Fibroblast of lung (primary cell): ENCODE results near the gene PRRT2. TPM values are rescaled to one million over a fixed set of nuclear protein-coding genes. Genes with fewer than 3 reads are reported as not detected.

ENCODE experiments used
- DNase-seq, 2 donors: peaks; one replicate each; pipeline versions ENCODE4 v3.0.0 to v3.0.0-alpha.2; 2010; ENCODE audit warnings: low read depth in 2 of 2
- H2AFZ ChIP-seq: 2 replicates; pipeline ENCODE4 v1.5.1; 2012; ENCODE audit warnings: low read length, control low read depth, inconsistent platforms
- H3K27ac ChIP-seq: 2 replicates; pipeline ENCODE4 v1.5.1; 2011; ENCODE audit warnings: low read length, control low read depth; ENCODE audit not compliant: insufficient read depth
- H3K27me3 ChIP-seq: 2 replicates; pipeline ENCODE4 v1.5.1; 2011; ENCODE audit warnings: mild to moderate bottlenecking, low read length; ENCODE audit not compliant: control insufficient read depth, insufficient read depth
- H3K36me3 ChIP-seq: 2 replicates; pipeline ENCODE4 v1.5.1; 2011; ENCODE audit warnings: low read length; ENCODE audit not compliant: control insufficient read depth, insufficient read depth
- H3K4me1 ChIP-seq: 2 replicates; pipeline ENCODE4 v1.5.1; 2011; ENCODE audit warnings: low read length; ENCODE audit not compliant: control insufficient read depth, insufficient read depth; ENCODE audit errors: extremely low read depth
- H3K4me2 ChIP-seq: 2 replicates; pipeline ENCODE4 v1.5.1; 2011; ENCODE audit warnings: low read length, control low read depth; ENCODE audit not compliant: insufficient read depth; ENCODE audit errors: extremely low read depth
- H3K4me3 ChIP-seq, 4 experiments: fragments of 200-600 bp in 1 of 4; sonication (generic) in 1 of 4; replicated peaks in 1 of 4; 2 replicates each; pipeline ENCODE4 v1.5.1; 2011 to 2016; ENCODE audit warnings: low read length in 4 of 4, low read depth in 3 of 4, mild to moderate bottlenecking in 3 of 4, control low read depth in 2 of 4, inconsistent platforms in 1 of 4, mixed read lengths in 1 of 4; ENCODE audit not compliant: insufficient read depth in 1 of 4; ENCODE audit errors: control extremely low read depth in 1 of 4
- H3K79me2 ChIP-seq: 2 replicates; pipeline ENCODE4 v1.5.1; 2012; ENCODE audit warnings: mild to moderate bottlenecking, low read length, inconsistent platforms; ENCODE audit not compliant: control insufficient read depth, insufficient read depth
- H3K9ac ChIP-seq: 2 replicates; pipeline ENCODE4 v1.5.1; 2011; ENCODE audit warnings: mild to moderate bottlenecking, low read length, control low read depth; ENCODE audit not compliant: insufficient read depth
- H3K9me3 ChIP-seq: 2 replicates; pipeline ENCODE4 v1.5.1; 2012; ENCODE audit warnings: low read depth, low read length; ENCODE audit not compliant: control insufficient read depth, insufficient read depth
- H4K20me1 ChIP-seq: 2 replicates; pipeline ENCODE4 v1.5.1; 2011; ENCODE audit warnings: low read length; ENCODE audit not compliant: control insufficient read depth, insufficient read depth; ENCODE audit errors: extremely low read depth
- EZH2 ChIP-seq: IDR thresholded peaks from 2 replicates; pipeline ENCODE4 v1.5.1; 2012; ENCODE audit warnings: low read length, control low read depth, mild to moderate bottlenecking; ENCODE audit errors: missing control alignments
- polyA plus RNA-seq, 2 donors: library from polyadenylated mRNA; depleted of rRNA in 1 of 2; stranded (reverse) in 1 of 2; unstranded in 1 of 2; fragments of >200 nt; gene quantifications; 2 replicates each; pipeline ENCODE4 v1.2.1, GENCODE V29; 2011 to 2012; ENCODE audit warnings: missing spikeins in 1 of 2
- total RNA-seq: library from RNA; depleted of rRNA; stranded (reverse); fragments of >200 nt; gene quantifications from 2 replicates; pipeline ENCODE4 v1.2.1, GENCODE V29; 2014
- TF ChIP-seq, protein P1 (sequence below), 2 donors: IDR thresholded peaks in 1 of 2; conservative IDR thresholded peaks in 1 of 2; 1 replicate in 1 of 2; 2 replicates in 1 of 2; pipeline ENCODE4 v1.5.1; 2011 to 2012; ENCODE audit warnings: low read length in 2 of 2, control low read depth in 1 of 2, inconsistent platforms in 1 of 2, low read depth in 1 of 2, mild to moderate bottlenecking in 1 of 2

The PRRT2 gene
- total and polyA plus RNA-seq, 2 donors (not counting 1 experiment from before 2014, with no cell fraction given) = 1.3 to 2.1 TPM

GRCh38 chr16:29841631-29842030 lies 29.6 kb downstream of the PRRT2 start:
- H3K4me2 ChIP-seq = no peak overlapping the region
- TF ChIP-seq, protein P1, sequence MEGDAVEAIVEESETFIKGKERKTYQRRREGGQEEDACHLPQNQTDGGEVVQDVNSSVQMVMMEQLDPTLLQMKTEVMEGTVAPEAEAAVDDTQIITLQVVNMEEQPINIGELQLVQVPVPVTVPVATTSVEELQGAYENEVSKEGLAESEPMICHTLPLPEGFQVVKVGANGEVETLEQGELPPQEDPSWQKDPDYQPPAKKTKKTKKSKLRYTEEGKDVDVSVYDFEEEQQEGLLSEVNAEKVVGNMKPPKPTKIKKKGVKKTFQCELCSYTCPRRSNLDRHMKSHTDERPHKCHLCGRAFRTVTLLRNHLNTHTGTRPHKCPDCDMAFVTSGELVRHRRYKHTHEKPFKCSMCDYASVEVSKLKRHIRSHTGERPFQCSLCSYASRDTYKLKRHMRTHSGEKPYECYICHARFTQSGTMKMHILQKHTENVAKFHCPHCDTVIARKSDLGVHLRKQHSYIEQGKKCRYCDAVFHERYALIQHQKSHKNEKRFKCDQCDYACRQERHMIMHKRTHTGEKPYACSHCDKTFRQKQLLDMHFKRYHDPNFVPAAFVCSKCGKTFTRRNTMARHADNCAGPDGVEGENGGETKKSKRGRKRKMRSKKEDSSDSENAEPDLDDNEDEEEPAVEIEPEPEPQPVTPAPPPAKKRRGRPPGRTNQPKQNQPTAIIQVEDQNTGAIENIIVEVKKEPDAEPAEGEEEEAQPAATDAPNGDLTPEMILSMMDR (conservative IDR thresholded peaks at IDR 0.05 in 1 of 2, IDR thresholded peaks at IDR 0.05 in 1 of 2; ENCODE audit: low read depth in 1 of 2, low read length in 2 of 2) = no peak
- TF ChIP-seq EZH2 = no peak
- no peak overlapping the region for H3K9ac ChIP-seq
- no peaks in the 10 kb centered on the region for H3K9me3 ChIP-seq
- H3K4me1 ChIP-seq = no peaks in the 10 kb centered on the region
- DNase-seq = no peak
- H3K27ac ChIP-seq = no peak overlapping the region
- no peak overlapping the region for H2AFZ ChIP-seq
- no peaks in the 10 kb centered on the region for H3K79me2 ChIP-seq
- no peak overlapping the region for H3K4me3 ChIP-seq
- no peaks in the 10 kb centered on the region for H4K20me1 ChIP-seq
- H3K27me3 ChIP-seq = no peaks in the 10 kb centered on the region
- H3K36me3 ChIP-seq = peaks cover 54% of the 10 kb centered on the region

- H2AFZ ChIP-seq = no peak overlapping the region
- no peak overlapping the region for H3K4me3 ChIP-seq
- DNase-seq = no peak
- no peak overlapping the region for H3K9ac ChIP-seq
- H3K27ac ChIP-seq = no peak overlapping the region
- H3K4me2 ChIP-seq = no peak overlapping the region
- no peaks in the 10 kb centered on the region for H4K20me1 ChIP-seq
- H3K79me2 ChIP-seq = no peaks in the 10 kb centered on the region
- H3K4me1 ChIP-seq = no peaks in the 10 kb centered on the region
- H3K27me3 ChIP-seq = no peaks in the 10 kb centered on the region
- peaks cover 53% of the 10 kb centered on the region for H3K36me3 ChIP-seq
- no peaks in the 10 kb centered on the region for H3K9me3 ChIP-seq
- TF ChIP-seq EZH2 = no peak
- TF ChIP-seq, protein P1 (conservative IDR thresholded peaks at IDR 0.05 in 1 of 2, IDR thresholded peaks at IDR 0.05 in 1 of 2; ENCODE audit: low read depth in 1 of 2, low read length in 2 of 2) = no peak
These were observed 30.8 kb downstream of the PRRT2 start for GRCh38 chr16:29842732-29843346.

GRCh38 chr16:29843931-29844330 lies 31.9 kb downstream of the PRRT2 start:
- no peaks in the 10 kb centered on the region for H3K27me3 ChIP-seq
- no peak overlapping the region for H3K4me2 ChIP-seq
- H3K36me3 ChIP-seq = peaks cover 59% of the 10 kb centered on the region
- no peak overlapping the region for H2AFZ ChIP-seq
- no peaks in the 10 kb centered on the region for H3K9me3 ChIP-seq
- no peak for DNase-seq
- no peaks in the 10 kb centered on the region for H3K4me1 ChIP-seq
- no peak overlapping the region for H3K27ac ChIP-seq
- no peak overlapping the region for H3K4me3 ChIP-seq
- no peaks in the 10 kb centered on the region for H4K20me1 ChIP-seq
- H3K79me2 ChIP-seq = no peaks in the 10 kb centered on the region
- TF ChIP-seq, protein P1 (conservative IDR thresholded peaks at IDR 0.05 in 1 of 2, IDR thresholded peaks at IDR 0.05 in 1 of 2; ENCODE audit: low read depth in 1 of 2, low read length in 2 of 2) = no peak
- no peak for TF ChIP-seq EZH2
- H3K9ac ChIP-seq = no peak overlapping the region
